GM19324 (cell line): ENCODE results near the gene CHGA.

Experiments used
- ATAC-seq: cut with Tn5 transposase; IDR thresholded peaks from one replicate; pipeline ENCODE4 v1.9.1; 2021; ENCODE audit warnings: mild to moderate bottlenecking, moderate library complexity; ENCODE audit not compliant: unreplicated experiment, low FRiP score

CHGA gene

GRCh38 chr14:92902726-92903125 lies 20.2 kb upstream of the CHGA start:
- ATAC-seq = no peak

GRCh38 chr14:92903359-92903758 lies 19.6 kb upstream of the CHGA start:
- no peak for ATAC-seq

- ATAC-seq = no peak
These were observed 17.3 kb upstream of the CHGA start for GRCh38 chr14:92905667-92906066.

GRCh38 chr14:92906420-92906819 lies 16.5 kb upstream of the CHGA start:
- ATAC-seq = no peak

- no peak for ATAC-seq
These were observed 16.1 kb upstream of the CHGA start for GRCh38 chr14:92906823-92907222.

GRCh38 chr14:92907316-92907911 lies 15.5 kb upstream of the CHGA start:
- ATAC-seq = no peak

GRCh38 chr14:92914087-92914656 lies 8.8 kb upstream of the CHGA start:
- ATAC-seq = no peak

- no peak for ATAC-seq
These were observed 6.7 kb upstream of the CHGA start for GRCh38 chr14:92916201-92916600.

GRCh38 chr14:92917041-92917940 lies 5.7 kb upstream of the CHGA start:
- ATAC-seq = no peak

GRCh38 chr14:92917956-92918355 lies 5.0 kb upstream of the CHGA start:
- no peak for ATAC-seq

GRCh38 chr14:92920001-92920400 lies 2.9 kb upstream of the CHGA start:
- ATAC-seq = no peak

GRCh38 chr14:92922155-92922735 lies 705 bp upstream of the CHGA start:
- no peak for ATAC-seq

- ATAC-seq = no peak
These were observed 774 bp downstream of the CHGA start for GRCh38 chr14:92923744-92924103.

GRCh38 chr14:92924247-92924646 lies 1.3 kb downstream of the CHGA start:
- no peak for ATAC-seq

- no peak for ATAC-seq
These were observed 2.5 kb downstream of the CHGA start for GRCh38 chr14:92925446-92925845.

- ATAC-seq = no peak
These were observed 3.4 kb downstream of the CHGA start for GRCh38 chr14:92926180-92926845.

- no peak for ATAC-seq
These were observed 4.0 kb downstream of the CHGA start for GRCh38 chr14:92926931-92927330.

- no peak for ATAC-seq
These were observed 4.7 kb downstream of the CHGA start for GRCh38 chr14:92927349-92928257.

- no peak for ATAC-seq
These were observed 5.3 kb downstream of the CHGA start for GRCh38 chr14:92928258-92928629.
